GM21825 (cell line): ENCODE measurements around the gene CRTAP.
"Not testable (repeated sequence)": the region's sequence is repeated elsewhere in the genome, so short reads cannot be mapped to it uniquely, and the experiment has no call there.

Experiments used
- ATAC-seq: cut with Tn5 transposase; IDR thresholded peaks from one replicate; pipeline ENCODE4 v1.9.1; 2021; ENCODE audit warnings: mild to moderate bottlenecking, moderate library complexity; ENCODE audit not compliant: unreplicated experiment

The CRTAP gene

GRCh38 chr3:33113772-33114621, at the start of gene CRTAP:
Gene CRTAP, plus strand, starts transcription at chr3:33114014. Its CDS starts 64 bp downstream, at chr3:33114078.
- peak; percentile 82 for ATAC-seq

GRCh38 chr3:33064929-33065328, 48.9 kb upstream of the CRTAP start:
- ATAC-seq, result no peak

- ATAC-seq, result no peak
These were observed 46.3 kb upstream of the CRTAP start for GRCh38 chr3:33067484-33067883.

GRCh38 chr3:33069862-33070261, 44.0 kb upstream of the CRTAP start:
- not testable (repeated sequence) for ATAC-seq

- ATAC-seq, result no peak
These were observed 42.6 kb upstream of the CRTAP start for GRCh38 chr3:33071181-33071580.

GRCh38 chr3:33071946-33072345, 41.9 kb upstream of the CRTAP start:
- no peak for ATAC-seq

GRCh38 chr3:33074217-33075067, 39.4 kb upstream of the CRTAP start:
- no peak for ATAC-seq

GRCh38 chr3:33075995-33076394, 37.8 kb upstream of the CRTAP start:
- ATAC-seq, result no peak

- no peak for ATAC-seq
These were observed 36.9 kb upstream of the CRTAP start for GRCh38 chr3:33076952-33077351.

GRCh38 chr3:33077976-33078375, 35.8 kb upstream of the CRTAP start:
- ATAC-seq, result no peak

GRCh38 chr3:33079813-33080212, 34.0 kb upstream of the CRTAP start:
- not testable (repeated sequence) for ATAC-seq

- no peak for ATAC-seq
These were observed 32.0 kb upstream of the CRTAP start for GRCh38 chr3:33081812-33082211.

GRCh38 chr3:33083958-33084357, 29.9 kb upstream of the CRTAP start:
- ATAC-seq, result no peak

- ATAC-seq, result no peak
These were observed 25.1 kb upstream of the CRTAP start for GRCh38 chr3:33088691-33089090.

GRCh38 chr3:33089515-33089914, 24.3 kb upstream of the CRTAP start:
- peak; percentile 84 for ATAC-seq

GRCh38 chr3:33091746-33092145, 22.1 kb upstream of the CRTAP start:
- no peak for ATAC-seq

- no peak for ATAC-seq
These were observed 21.1 kb upstream of the CRTAP start for GRCh38 chr3:33092496-33093254.

GRCh38 chr3:33093847-33094246, 20.0 kb upstream of the CRTAP start:
- no peak for ATAC-seq

- ATAC-seq, result no peak
These were observed 18.4 kb upstream of the CRTAP start for GRCh38 chr3:33095436-33095835.

GRCh38 chr3:33096093-33096868, 17.5 kb upstream of the CRTAP start:
- ATAC-seq, result peak; percentile 42
